ENCODE results near the gene VPS16. TPM values are rescaled to one million over a fixed set of nuclear protein-coding genes. Genes with fewer than 3 reads are reported as not detected.
A peak's percentile ranks its signal among the peaks of the same experiment; 100 is the strongest.

Gene VPS16
- total and polyA plus RNA-seq, 2 of the 13 experiments (the other 11 are each of a cell fraction or from before 2014, with no cell fraction given), result 34.2 to 35.4 TPM

GRCh38 chr20:2872459-2873009 is 32.0 kb downstream of the VPS16 start (continued):
- TF ChIP-seq ZBTB46 (CRISPR knock-in tag; IDR thresholded peaks at IDR 0.05; ENCODE audit: borderline replicate concordance), result no peak
- TF ChIP-seq SP140L (CRISPR knock-in tag; IDR thresholded peaks at IDR 0.05; ENCODE audit: borderline replicate concordance), result no peak; the same call in 1 of the 2 replicates
- TF ChIP-seq MEIS1 (CRISPR knock-in tag; IDR thresholded peaks at IDR 0.05; ENCODE audit: borderline replicate concordance), result no peak; the same call in none of the 2 replicates
- no peak for TF ChIP-seq CHD4 (IDR thresholded peaks at IDR 0.05; ENCODE audit: borderline replicate concordance, low read length)
- TF ChIP-seq MYC (CRISPR knock-in tag; IDR thresholded peaks at IDR 0.05; ENCODE audit: borderline replicate concordance), result peak; percentile 60
- TF ChIP-seq DR1 (CRISPR knock-in tag; IDR thresholded peaks at IDR 0.05), result peak; percentile 50; the same call in 1 of the 2 replicates
- no peak for TF ChIP-seq ZNF775 (CRISPR knock-in tag; IDR thresholded peaks at IDR 0.05; ENCODE audit: borderline replicate concordance)
- TF ChIP-seq POGZ (CRISPR knock-in tag; IDR thresholded peaks at IDR 0.05), result 0 out of 2 replicates have a peak, but pooled peaks have one; percentile 25
- no peak for TF ChIP-seq PHF8 (CRISPR knock-in tag; IDR thresholded peaks at IDR 0.05)
- no peak for TF ChIP-seq PREB (CRISPR knock-in tag; IDR thresholded peaks at IDR 0.05)
- no peak for TF ChIP-seq MLLT10 (CRISPR knock-in tag; IDR thresholded peaks at IDR 0.05)
- TF ChIP-seq KDM1A (CRISPR knock-in tag; IDR thresholded peaks at IDR 0.05), result no peak
- no peak; the same call in none of the 2 replicates for TF ChIP-seq ZBTB26 (CRISPR knock-in tag; IDR thresholded peaks at IDR 0.05; ENCODE audit: borderline replicate concordance)
- TF ChIP-seq YEATS2 (CRISPR knock-in tag; IDR thresholded peaks at IDR 0.05; ENCODE audit: borderline replicate concordance), result no peak
- no peak; the same call in 1 of the 2 replicates for TF ChIP-seq ZSCAN29 (CRISPR knock-in tag; conservative IDR thresholded peaks at IDR 0.05)
- no peak; the same call in 1 of the 2 replicates for TF ChIP-seq ZNF142 (CRISPR knock-in tag; IDR thresholded peaks at IDR 0.05)
- TF ChIP-seq MTF2 (CRISPR knock-in tag; IDR thresholded peaks at IDR 0.05; ENCODE audit: borderline replicate concordance), result no peak
- no peak for TF ChIP-seq SMAD3 (CRISPR knock-in tag; IDR thresholded peaks at IDR 0.05)
- no peak; the same call in 1 of the 2 replicates for TF ChIP-seq TCF7 (IDR thresholded peaks at IDR 0.05; ENCODE audit: low read depth)
- no peak for TF ChIP-seq ZNF30 (CRISPR knock-in tag; IDR thresholded peaks at IDR 0.05)
- no peak for TF ChIP-seq ZNF629 (CRISPR knock-in tag; conservative IDR thresholded peaks at IDR 0.05)

Data from HepG2 (cell line).